CD4-positive, alpha-beta T cell (primary cell): ENCODE measurements around the gene IL17C. TPM values are rescaled to one million over a fixed set of nuclear protein-coding genes. Genes with fewer than 3 reads are reported as not detected.

Experiments
- ATAC-seq: fragments of 200-7000 bp; cut with Tn5 transposase; one replicate; pipeline ENCODE4 v1.10.0; 2022; ENCODE audit warnings: mild to moderate bottlenecking; ENCODE audit not compliant: poor library complexity
- CTCF ChIA-PET: fragments of 350-600 bp; sonication (Branson Sonifier 250); formaldehyde crosslinking; loops from one replicate; lab custom pipeline; 2021; ENCODE audit warnings: antibody characterized with exemption, inconsistent platforms; lab: Charles Lee
- POLR2A ChIA-PET: fragments of 350-600 bp; sonication (Branson Sonifier 250); formaldehyde crosslinking; loops from one replicate; lab custom pipeline; 2021; ENCODE audit warnings: antibody characterized with exemption, inconsistent platforms; lab: Charles Lee
- DNase-seq, 14 experiments: peaks; one replicate each; pipeline ENCODE4 v3.0.0-alpha.2; 2013 to 2020; ENCODE audit warnings: mixed read lengths in 2 of 14
- H3K27ac ChIP-seq, 2 donors: one replicate each; pipeline versions ENCODE4 v1.5.1 to v1.7.0; 2013; ENCODE audit warnings: low read length in 2 of 2, low read depth in 1 of 2, mild to moderate bottlenecking in 1 of 2
- H3K27me3 ChIP-seq, 2 experiments: 1 replicate in 1 of 2; 2 replicates in 1 of 2; pipeline versions ENCODE4 v1.6.1 to v1.7.0; 2013; ENCODE audit warnings: low read length in 2 of 2, control low read depth in 1 of 2, mild to moderate bottlenecking in 1 of 2, moderate library complexity in 1 of 2; ENCODE audit not compliant: insufficient read depth in 2 of 2, control insufficient read depth in 1 of 2
- H3K36me3 ChIP-seq: one replicate; pipeline ENCODE4 v1.6.1; 2013; ENCODE audit warnings: low read length, control low read depth; ENCODE audit not compliant: insufficient read depth
- H3K4me1 ChIP-seq: one replicate; pipeline ENCODE4 v1.6.1; 2013; ENCODE audit warnings: low read length, control low read depth; ENCODE audit not compliant: insufficient read depth
- H3K4me3 ChIP-seq: one replicate; pipeline ENCODE4 v1.5.1; 2013; ENCODE audit warnings: mild to moderate bottlenecking, low read length, moderate library complexity
- H3K9me3 ChIP-seq, 2 experiments: 1 replicate in 1 of 2; 2 replicates in 1 of 2; pipeline versions ENCODE4 v1.6.1 to v1.7.0; 2013; ENCODE audit warnings: low read length in 2 of 2, mild to moderate bottlenecking in 2 of 2, control low read depth in 1 of 2, moderate library complexity in 1 of 2; ENCODE audit not compliant: control insufficient read depth in 1 of 2, insufficient read depth in 1 of 2
- H3K27ac Mint-ChIP-seq: one replicate; pipeline ENCODE4 v1.8.0; 2020; ENCODE audit warnings: mixed read lengths
- H3K27me3 Mint-ChIP-seq: one replicate; pipeline ENCODE4 v1.8.0; 2021; ENCODE audit warnings: mixed read lengths
- H3K36me3 Mint-ChIP-seq: one replicate; pipeline ENCODE4 v1.8.0; 2021; ENCODE audit warnings: low read depth, mixed read lengths
- H3K4me1 Mint-ChIP-seq: one replicate; pipeline ENCODE4 v1.8.0; 2021; ENCODE audit warnings: low read depth, mixed read lengths
- H3K4me3 Mint-ChIP-seq: one replicate; pipeline ENCODE4 v1.8.0; 2020; ENCODE audit warnings: mild to moderate bottlenecking, mixed read lengths
- H3K9me3 Mint-ChIP-seq: one replicate; pipeline ENCODE4 v1.8.0; 2020; ENCODE audit warnings: mixed read lengths
- CTCF ChIP-seq: fragments of 200-600 bp; IDR thresholded peaks from one replicate; pipeline ENCODE4 v1.8.0; 2022; ENCODE audit warnings: antibody characterized with exemption, mild to moderate bottlenecking
- intact Hi-C, 2 experiments: fragments of 100-400 bp; cut with DNase I in 1 of 2; cut with micrococcal nuclease in 1 of 2; formaldehyde crosslinking; loops; one replicate each; pipeline versions ENCODE4 v1.15.1 to v1.9.0; 2023 to 2025; cut with DNase I, micrococcal nuclease
- total RNA-seq, 174 experiments: library from RNA in 2 of 174; stranded (reverse) in 2 of 174; gene quantifications; one replicate each; pipeline ENCODE4 v1.2.3 and lab custom pipeline; 2021 to 2026

IL17C gene
- total RNA-seq, 2 experiments from 2014 or later = 0.77 TPM; not detected in 1

DNA sequence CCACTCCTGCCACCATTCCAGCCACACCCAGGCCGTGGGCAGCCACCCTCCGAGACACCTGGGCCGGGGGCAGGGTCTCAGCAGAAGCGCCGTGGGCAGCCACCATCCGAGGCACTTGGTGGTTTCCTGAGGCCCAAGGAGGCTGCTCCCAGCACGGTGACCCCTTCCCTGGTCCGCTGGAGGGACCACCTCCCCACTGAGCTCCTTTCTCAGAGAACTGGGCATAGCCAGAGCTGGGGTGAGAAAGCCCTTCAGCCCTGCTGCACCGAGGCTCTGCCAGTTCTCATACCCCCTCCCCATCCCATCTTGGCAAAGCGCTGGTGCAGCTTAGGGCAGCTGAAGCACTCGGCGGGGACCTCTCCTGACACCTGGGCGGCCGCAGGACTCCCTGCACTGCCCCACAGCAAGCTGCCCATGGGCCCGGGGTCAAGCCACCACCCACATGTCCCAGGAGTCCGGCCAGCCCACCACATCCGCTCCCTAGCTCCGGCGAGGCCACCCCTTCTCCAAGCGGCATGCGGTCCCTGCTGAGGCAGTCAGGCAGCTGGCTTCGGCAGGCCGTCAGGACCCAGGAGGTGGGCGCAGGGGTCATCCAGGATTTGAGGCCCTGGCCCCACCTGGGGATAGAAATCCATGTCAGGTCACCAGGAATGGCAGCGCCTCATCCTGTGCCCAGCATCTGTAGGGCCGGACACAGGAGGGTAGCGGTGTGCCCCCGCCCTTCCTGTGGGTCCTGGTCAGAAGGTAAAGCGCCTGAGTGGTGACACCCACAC is 13.8 kb downstream of the IL17C start:
- Histone ChIP-seq H3K4me1 (peaks cover 50% of the 10 kb centered on the region), H3K9me3 (no peaks in the 10 kb centered on the region), H3K36me3 (peaks cover 26% of the 10 kb centered on the region), H3K27me3 (no peaks in the 10 kb centered on the region), H3K27ac (peak overlapping the region; percentile 81 to 94), H3K4me3 (peak overlapping the region; percentile 96)
- intact Hi-C loops = loop anchor here (1.0 to 5.0 kb wide), 4 partner anchors 11 to 49 kb away; partner anchors contain the start of genes SNAI3 (in 2 of the 2) and MVD (in 1 of the 2)
- TF ChIP-seq CTCF = no peak
- no peaks in the 10 kb centered on the region for H3K9me3 Mint-ChIP-seq
- peaks cover 19% of the 10 kb centered on the region for H3K36me3 Mint-ChIP-seq
- H3K4me1 Mint-ChIP-seq = peaks cover 14% of the 10 kb centered on the region
- DNase-seq (peak in 1 of 14 experiments; percentile 39), ATAC-seq (no peak)
- CTCF ChIA-PET = no interaction called here
- POLR2A ChIA-PET = interaction anchor here (1.5 kb wide), 1 partner anchor 12 kb away, joined by 4 read pairs; no protein-coding TSS in a partner anchor
- H3K27me3 Mint-ChIP-seq = no peaks in the 10 kb centered on the region
- peak overlapping the region; percentile 62 for H3K4me3 Mint-ChIP-seq
- peak overlapping the region; percentile 95 for H3K27ac Mint-ChIP-seq

GRCh38 chr16:88652762-88653063 is 14.3 kb downstream of the IL17C start:
- CTCF ChIA-PET = no interaction called here

DNA sequence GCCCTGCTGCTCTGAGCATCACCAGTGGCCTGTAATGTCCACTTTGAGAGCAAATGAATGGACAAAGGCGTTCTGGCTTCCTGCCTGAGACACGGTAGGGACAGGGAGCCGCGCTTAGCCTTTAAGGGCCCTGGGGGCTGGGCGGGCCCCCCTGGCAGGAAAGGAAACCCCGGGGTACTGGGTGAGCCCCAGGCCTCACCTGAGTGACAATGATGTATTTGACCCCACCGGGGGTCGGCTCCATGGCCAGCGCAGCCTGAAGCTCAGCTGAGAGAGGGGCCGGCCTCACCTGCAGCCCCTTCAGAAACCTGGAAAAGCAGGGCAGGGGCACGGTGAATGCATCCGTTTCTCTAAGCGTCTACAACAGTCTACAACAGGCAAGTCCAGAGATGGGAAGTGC is 14.7 kb downstream of the IL17C start:
- H3K9me3 Mint-ChIP-seq = no peaks in the 10 kb centered on the region
- H3K36me3 Mint-ChIP-seq = peaks cover 19% of the 10 kb centered on the region
- ATAC-seq = no peak
- CTCF ChIA-PET = no interaction called here
- peaks cover 40% of the 10 kb centered on the region for H3K4me1 ChIP-seq
- no peak overlapping the region for H3K4me3 ChIP-seq
- peak overlapping the region; percentile 30 for H3K4me3 Mint-ChIP-seq
- POLR2A ChIA-PET = interaction anchor here (1.0 to 1.5 kb wide), 2 partner anchors 10 to 11 kb away, joined by 4 read pairs; partner anchors contain the start of gene MVD
- no peak for DNase-seq
- intact Hi-C loops = loop anchor here (5.0 kb wide), 1 partner anchor 34 kb away; the partner anchor contains the start of gene SNAI3 (in 2 of the 2)
- H3K4me1 Mint-ChIP-seq = peaks cover 14% of the 10 kb centered on the region
- no peaks in the 10 kb centered on the region for H3K9me3 ChIP-seq
- H3K27ac Mint-ChIP-seq = peak overlapping the region; percentile 65
- H3K36me3 ChIP-seq = peaks cover 26% of the 10 kb centered on the region
- no peak overlapping the region for H3K27ac ChIP-seq
- H3K27me3 ChIP-seq = no peaks in the 10 kb centered on the region
- H3K27me3 Mint-ChIP-seq = no peaks in the 10 kb centered on the region
- no peak for TF ChIP-seq CTCF

More at GRCh38 chr16:88652762-88653063, 14.3 kb downstream of the IL17C start:
- ATAC-seq (no peak), DNase-seq (peak in 1 of 14 experiments; percentile 21)
- intact Hi-C loops = loop anchor here (5.0 kb wide), 1 partner anchor 35 kb away; the partner anchor contains the start of gene SNAI3 (in 2 of the 2)
- H3K4me3 Mint-ChIP-seq = peak overlapping the region; percentile 30
- peaks cover 14% of the 10 kb centered on the region for H3K4me1 Mint-ChIP-seq
- Histone ChIP-seq H3K27ac (peak overlapping the region in 1 of 2 donors; percentile 81), H3K4me3 (no peak overlapping the region), H3K36me3 (peaks cover 26% of the 10 kb centered on the region), H3K27me3 (no peaks in the 10 kb centered on the region), H3K9me3 (no peaks in the 10 kb centered on the region), H3K4me1 (peaks cover 44% of the 10 kb centered on the region)
- POLR2A ChIA-PET = interaction anchor here (1.5 kb wide), 1 partner anchor 11 kb away, joined by 4 read pairs; no protein-coding TSS in a partner anchor
- no peak for TF ChIP-seq CTCF
- no peak overlapping the region for H3K27ac Mint-ChIP-seq
- no peaks in the 10 kb centered on the region for H3K27me3 Mint-ChIP-seq
- H3K36me3 Mint-ChIP-seq = peaks cover 19% of the 10 kb centered on the region
- no peaks in the 10 kb centered on the region for H3K9me3 Mint-ChIP-seq
